AG04450 (cell line): ENCODE measurements around the gene LARGE1. TPM values are rescaled to one million over a fixed set of nuclear protein-coding genes. Genes with fewer than 3 reads are reported as not detected.

Experiments used
- CTCF ChIA-PET: fragments of 300-600, 350-600 bp; formaldehyde crosslinking; extraction: SDS; loops from one replicate; lab custom pipeline; 2022; ENCODE audit warnings: antibody characterized with exemption, inconsistent platforms; lab: Charles Lee
- POLR2A ChIA-PET: fragments of 350-600 bp; formaldehyde crosslinking; extraction: SDS; loops from one replicate; lab custom pipeline; 2021; ENCODE audit warnings: antibody characterized with exemption, inconsistent platforms; lab: Yijun Ruan, JAX
- DNase-seq: peaks from one replicate; pipeline ENCODE4 v3.0.0-alpha.2; 2011; ENCODE audit warnings: low read depth, low spot score
- H3K27ac ChIP-seq: one replicate; pipeline ENCODE4 v1.5.1; 2012; ENCODE audit warnings: low read depth, low read length, control low read depth
- H3K27me3 ChIP-seq: one replicate; pipeline ENCODE4 v1.6.0; 2012; ENCODE audit warnings: low read length; ENCODE audit not compliant: control insufficient read depth, insufficient read depth
- H3K4me3 ChIP-seq: 2 replicates; pipeline ENCODE4 v1.5.1; 2011; ENCODE audit warnings: mild to moderate bottlenecking, low read depth, low read length, control low read depth
- H3K9me3 ChIP-seq: 2 replicates; pipeline ENCODE4 v1.5.1; 2012; ENCODE audit warnings: low read length; ENCODE audit not compliant: control insufficient read depth, insufficient read depth
- polyA plus RNA-seq: library from polyadenylated mRNA; depleted of rRNA; stranded (reverse); fragments of >200 nt; gene quantifications from 2 replicates; pipeline ENCODE4 v1.2.3, GENCODE V29; 2011
- TF ChIP-seq, protein P1 (sequence below): IDR thresholded peaks from 2 replicates; pipeline ENCODE4 v1.5.1; 2011; ENCODE audit warnings: low read depth, low read length, control low read depth, inconsistent platforms

LARGE1 gene
- polyA plus RNA-seq, 1 experiment = 8.4 TPM

DNA sequence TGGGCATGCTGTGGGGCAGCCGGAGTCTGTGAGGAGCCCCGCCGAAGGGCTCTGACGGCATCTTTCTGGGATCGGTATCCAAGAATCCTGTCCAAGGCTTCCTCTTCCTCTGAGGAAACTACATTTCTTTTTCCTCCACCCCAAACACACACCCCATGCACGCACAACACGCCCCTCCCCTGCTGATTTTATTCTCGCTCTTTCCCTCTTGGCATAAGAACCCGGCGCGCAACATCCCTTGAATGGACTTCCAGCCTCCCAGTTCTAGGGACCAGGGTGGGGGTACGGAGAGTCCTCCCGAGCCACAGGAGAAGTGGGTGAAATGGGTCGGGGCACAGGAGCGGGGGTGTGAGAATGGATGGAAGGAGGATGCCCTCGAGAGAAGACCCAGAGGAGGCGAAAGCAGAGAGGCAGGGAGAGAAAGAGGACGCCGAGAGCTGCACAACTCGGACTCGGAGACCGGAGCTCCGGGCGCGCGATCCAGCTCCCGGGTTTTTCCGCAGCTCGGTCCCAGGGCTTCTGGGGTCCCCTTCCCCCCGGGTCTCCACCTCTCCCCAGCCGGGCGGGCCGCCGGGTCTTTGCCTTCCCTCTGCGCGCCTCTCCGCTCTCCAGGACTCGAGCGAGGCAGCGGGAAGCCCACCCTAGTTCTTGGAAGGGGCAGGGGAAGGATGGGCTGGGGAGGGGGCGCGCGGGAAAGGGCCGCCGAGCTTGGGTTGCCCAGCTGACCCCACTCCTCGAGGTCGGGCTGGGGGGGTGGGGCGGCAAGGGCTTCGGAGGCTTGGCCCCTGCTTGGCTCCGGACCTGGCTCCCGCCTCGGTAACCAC is 1.5 kb upstream of the LARGE1 start:
- Histone ChIP-seq H3K4me3 (peak overlapping the region; percentile 83), H3K9me3 (no peaks in the 10 kb centered on the region; the same call in 1 of the 2 replicates), H3K27me3 (peaks cover 4% of the 10 kb centered on the region), H3K27ac (peak overlapping the region; percentile 61)
- peak; percentile 30 for DNase-seq
- ChIA-PET CTCF (interaction anchor here (1.3 to 3.1 kb wide), 9 partner anchors 18 to 1229 kb away, joined by 3 to 48 read pairs (median 9); no protein-coding TSS in a partner anchor), POLR2A (interaction anchor here (0.5 to 1.8 kb wide), 11 partner anchors 25 to 622 kb away, joined by 3 to 6 read pairs (median 4); no protein-coding TSS in a partner anchor)
- TF ChIP-seq, protein P1, sequence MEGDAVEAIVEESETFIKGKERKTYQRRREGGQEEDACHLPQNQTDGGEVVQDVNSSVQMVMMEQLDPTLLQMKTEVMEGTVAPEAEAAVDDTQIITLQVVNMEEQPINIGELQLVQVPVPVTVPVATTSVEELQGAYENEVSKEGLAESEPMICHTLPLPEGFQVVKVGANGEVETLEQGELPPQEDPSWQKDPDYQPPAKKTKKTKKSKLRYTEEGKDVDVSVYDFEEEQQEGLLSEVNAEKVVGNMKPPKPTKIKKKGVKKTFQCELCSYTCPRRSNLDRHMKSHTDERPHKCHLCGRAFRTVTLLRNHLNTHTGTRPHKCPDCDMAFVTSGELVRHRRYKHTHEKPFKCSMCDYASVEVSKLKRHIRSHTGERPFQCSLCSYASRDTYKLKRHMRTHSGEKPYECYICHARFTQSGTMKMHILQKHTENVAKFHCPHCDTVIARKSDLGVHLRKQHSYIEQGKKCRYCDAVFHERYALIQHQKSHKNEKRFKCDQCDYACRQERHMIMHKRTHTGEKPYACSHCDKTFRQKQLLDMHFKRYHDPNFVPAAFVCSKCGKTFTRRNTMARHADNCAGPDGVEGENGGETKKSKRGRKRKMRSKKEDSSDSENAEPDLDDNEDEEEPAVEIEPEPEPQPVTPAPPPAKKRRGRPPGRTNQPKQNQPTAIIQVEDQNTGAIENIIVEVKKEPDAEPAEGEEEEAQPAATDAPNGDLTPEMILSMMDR = no peak

DNA sequence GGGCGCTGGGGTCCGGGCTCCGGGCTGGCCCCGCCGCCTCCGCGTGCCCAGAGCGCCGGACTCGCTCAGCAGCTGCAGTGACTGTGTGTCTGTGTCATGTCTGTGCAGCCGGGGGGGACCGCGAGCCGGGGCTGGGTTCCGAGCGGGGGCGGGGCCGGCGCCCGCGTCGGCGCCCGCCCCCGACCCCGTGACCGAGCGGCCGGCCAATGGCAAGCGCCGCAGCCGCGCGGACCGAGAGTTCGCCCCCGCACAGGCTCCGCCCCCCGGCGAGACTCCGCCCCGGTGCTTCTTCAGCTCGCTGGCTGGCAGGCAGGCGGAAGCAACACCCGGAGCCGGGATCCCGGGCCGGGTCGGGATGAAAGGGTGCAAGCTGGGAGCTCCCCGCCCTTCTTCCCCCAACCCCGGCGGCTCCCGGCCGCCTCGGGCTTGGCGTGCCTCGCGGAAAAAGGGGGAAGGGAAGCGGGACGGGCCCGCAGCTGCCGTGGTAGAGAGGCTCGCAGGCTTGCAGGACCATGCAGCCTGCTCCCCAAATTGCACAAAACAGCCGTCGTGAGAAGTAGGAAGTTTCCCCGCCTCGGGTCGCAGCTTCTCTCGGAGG is 750 bp upstream of the LARGE1 start:
- H3K27ac ChIP-seq = peak overlapping the region; percentile 61
- peak overlapping the region; percentile 83 for H3K4me3 ChIP-seq
- ChIA-PET CTCF (interaction anchor here (1.9 to 2.2 kb wide), 2 partner anchors 402 to 1229 kb away, joined by 5 to 9 read pairs; no protein-coding TSS in a partner anchor), POLR2A (interaction anchor here (0.5 to 1.8 kb wide), 11 partner anchors 16 to 590 kb away, joined by 3 to 7 read pairs (median 4); no protein-coding TSS in a partner anchor)
- TF ChIP-seq, protein P1 = no peak
- H3K27me3 ChIP-seq = no peaks in the 10 kb centered on the region
- H3K9me3 ChIP-seq = no peaks in the 10 kb centered on the region; the same call in 1 of the 2 replicates
- DNase-seq = peak; percentile 91

DNA sequence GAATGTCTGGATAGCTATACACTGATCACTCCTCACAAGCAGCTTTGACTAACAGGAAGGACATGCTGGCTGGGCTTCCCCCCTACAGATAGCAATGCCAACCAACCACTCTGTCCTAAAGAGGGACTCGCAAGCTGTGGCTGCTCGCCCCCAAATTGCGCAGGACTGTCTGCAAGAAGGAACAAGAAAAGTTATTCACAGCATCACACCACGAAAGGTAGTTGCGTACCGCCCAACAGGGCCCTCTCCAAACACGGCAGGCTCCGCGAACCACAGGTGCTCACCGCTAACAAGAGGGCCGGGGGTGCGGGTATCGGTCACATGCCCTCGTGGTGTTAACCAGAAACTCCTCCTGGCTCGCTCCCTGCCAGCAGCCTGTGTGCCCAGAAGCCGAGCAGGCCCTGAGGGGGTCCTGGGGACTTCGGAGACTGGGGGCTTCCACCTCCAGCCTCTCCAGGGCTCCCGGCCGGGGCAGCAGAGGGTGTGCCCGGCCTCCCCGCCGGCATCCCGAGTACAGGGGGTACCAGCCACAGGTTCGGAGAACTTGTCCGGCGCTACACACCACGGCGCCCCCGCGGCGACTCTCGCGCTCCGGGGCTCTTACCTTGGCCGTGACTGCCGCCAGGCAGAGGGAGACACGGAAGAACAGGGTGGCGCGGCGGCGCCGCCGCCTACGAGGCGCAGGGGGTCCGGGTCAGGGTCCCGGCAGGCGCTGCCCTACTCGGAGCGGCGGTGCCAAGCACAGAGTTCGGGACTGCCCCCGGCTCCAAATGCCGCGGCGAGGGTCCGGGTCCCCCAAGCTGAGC is 682 bp downstream of the LARGE1 start:
- TF ChIP-seq, protein P1 = no peak
- H3K9me3 ChIP-seq = no peaks in the 10 kb centered on the region; the same call in 1 of the 2 replicates
- POLR2A ChIA-PET = interaction anchor here (0.6 kb wide), 2 partner anchors 340 to 1981 kb away, joined by 3 to 5 read pairs; no protein-coding TSS in a partner anchor
- no peaks in the 10 kb centered on the region for H3K27me3 ChIP-seq
- no peak for DNase-seq
- CTCF ChIA-PET = interaction anchor here (0.6 to 2.2 kb wide), 9 partner anchors 11 to 1226 kb away, joined by 3 to 10 read pairs (median 6); no protein-coding TSS in a partner anchor
- no peak overlapping the region for H3K27ac ChIP-seq
- peak overlapping the region; percentile 72 for H3K4me3 ChIP-seq

DNA sequence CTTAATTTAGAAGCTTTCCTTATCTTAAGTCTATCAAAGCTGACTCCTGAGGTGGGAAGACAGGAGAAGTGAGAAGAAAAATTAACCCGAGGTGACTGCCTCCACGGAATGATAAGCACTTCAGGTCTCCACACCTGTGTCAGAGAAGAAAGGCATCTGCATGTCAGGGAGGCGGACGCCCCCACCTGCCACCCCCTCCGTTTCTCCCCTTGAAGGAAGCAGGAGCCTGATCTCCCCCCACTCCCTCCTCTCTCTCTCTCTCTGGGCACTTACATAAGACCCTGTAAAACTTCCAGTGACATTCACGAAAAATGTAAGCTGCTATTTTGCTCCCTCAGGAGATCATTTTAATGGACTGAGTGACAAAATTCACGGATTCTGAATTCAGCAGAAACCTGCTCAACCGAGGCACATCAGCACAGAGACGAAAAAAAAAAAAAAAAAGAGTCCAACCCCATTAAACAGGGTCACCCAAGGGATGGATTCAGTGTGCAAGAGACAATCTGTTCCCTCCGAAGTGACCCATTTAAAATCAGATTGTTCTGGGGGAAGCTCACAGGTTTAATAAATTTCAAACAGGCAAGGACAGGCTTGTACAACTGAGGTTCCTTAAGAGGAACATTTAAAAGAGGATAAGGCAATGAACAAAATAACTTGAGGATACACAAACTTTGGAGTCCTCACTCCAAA is 1.5 kb downstream of the LARGE1 start:
- no peaks in the 10 kb centered on the region; the same call in 1 of the 2 replicates for H3K9me3 ChIP-seq
- ChIA-PET POLR2A (interaction anchor here (0.6 kb wide), 1 partner anchor 339 kb away, joined by 5 read pairs; no protein-coding TSS in a partner anchor), CTCF (interaction anchor here (0.6 to 2.2 kb wide), 10 partner anchors 10 to 1226 kb away, joined by 3 to 10 read pairs (median 4); no protein-coding TSS in a partner anchor)
- H3K27ac ChIP-seq = no peak overlapping the region
- DNase-seq = no peak
- H3K27me3 ChIP-seq = no peaks in the 10 kb centered on the region
- H3K4me3 ChIP-seq = peak overlapping the region; percentile 72
- TF ChIP-seq, protein P1 = no peak
